Ectodermal cell (in vitro differentiated cells): Measurements from ENCODE around the gene TMEM182.

Experiments used
- H3K27ac ChIP-seq: 2 replicates; pipeline ENCODE4 v1.7.0; 2013; ENCODE audit warnings: mild to moderate bottlenecking, low read depth, low read length; ENCODE audit not compliant: insufficient read depth, poor library complexity, severe bottlenecking
- H3K27me3 ChIP-seq: 2 replicates; pipeline ENCODE4 v1.7.0; 2013; ENCODE audit warnings: mild to moderate bottlenecking, low read length; ENCODE audit not compliant: insufficient read depth, control insufficient read depth, poor library complexity, severe bottlenecking
- H3K36me3 ChIP-seq: one replicate; pipeline ENCODE4 v1.7.0; 2013; ENCODE audit warnings: low read length; ENCODE audit not compliant: control insufficient read depth, insufficient read depth
- H3K4me1 ChIP-seq: one replicate; pipeline ENCODE4 v1.7.0; 2013; ENCODE audit warnings: low read length; ENCODE audit not compliant: control insufficient read depth, insufficient read depth
- H3K4me3 ChIP-seq: 2 replicates; pipeline ENCODE4 v1.7.0; 2013; ENCODE audit warnings: low read depth, low read length, control low read depth; ENCODE audit not compliant: insufficient read depth
- H3K9me3 ChIP-seq: 2 replicates; pipeline ENCODE4 v1.7.0; 2013; ENCODE audit warnings: mild to moderate bottlenecking, low read length, moderate library complexity; ENCODE audit not compliant: control insufficient read depth
- WGBS, 2 experiments: methylation state at CpG; one replicate each; pipeline ENCODE4 v1.1.7; 2013; ENCODE audit warnings: missing lambda C conversion rate in 2 of 2; 5-methylcytosine and 5-hydroxymethylcytosine counted together

Gene TMEM182

GRCh38 chr2:102832789-102833188 is 71.0 kb downstream of the TMEM182 start:
- H3K27ac ChIP-seq = no peak overlapping the region
- H3K4me1 ChIP-seq = no peaks in the 10 kb centered on the region
- WGBS, 2 experiments = 93 to 97% methylated on average over 2 of the region's 2 CpGs
- no peak overlapping the region for H3K4me3 ChIP-seq
- no peaks in the 10 kb centered on the region for H3K27me3 ChIP-seq
- no peaks in the 10 kb centered on the region for H3K9me3 ChIP-seq
- H3K36me3 ChIP-seq = no peaks in the 10 kb centered on the region

- 94 to 96% methylated on average over 6 of the region's 6 CpGs for WGBS, 2 experiments
Observed at GRCh38 chr2:102834523-102835273, 72.9 kb downstream of the TMEM182 start.

GRCh38 chr2:102837626-102838198 is 75.9 kb downstream of the TMEM182 start:
- no peaks in the 10 kb centered on the region for H3K9me3 ChIP-seq
- 90 to 95% methylated on average over 8 of the region's 8 CpGs for WGBS, 2 experiments
- no peak overlapping the region for H3K4me3 ChIP-seq
- H3K27ac ChIP-seq = no peak overlapping the region
- no peaks in the 10 kb centered on the region for H3K36me3 ChIP-seq
- no peaks in the 10 kb centered on the region for H3K27me3 ChIP-seq
- no peaks in the 10 kb centered on the region for H3K4me1 ChIP-seq

More at GRCh38 chr2:102834523-102835273, 72.9 kb downstream of the TMEM182 start:
- Histone ChIP-seq H3K36me3 (no peaks in the 10 kb centered on the region), H3K27ac (no peak overlapping the region), H3K9me3 (no peaks in the 10 kb centered on the region), H3K27me3 (no peaks in the 10 kb centered on the region), H3K4me3 (no peak overlapping the region), H3K4me1 (no peaks in the 10 kb centered on the region)

DNA sequence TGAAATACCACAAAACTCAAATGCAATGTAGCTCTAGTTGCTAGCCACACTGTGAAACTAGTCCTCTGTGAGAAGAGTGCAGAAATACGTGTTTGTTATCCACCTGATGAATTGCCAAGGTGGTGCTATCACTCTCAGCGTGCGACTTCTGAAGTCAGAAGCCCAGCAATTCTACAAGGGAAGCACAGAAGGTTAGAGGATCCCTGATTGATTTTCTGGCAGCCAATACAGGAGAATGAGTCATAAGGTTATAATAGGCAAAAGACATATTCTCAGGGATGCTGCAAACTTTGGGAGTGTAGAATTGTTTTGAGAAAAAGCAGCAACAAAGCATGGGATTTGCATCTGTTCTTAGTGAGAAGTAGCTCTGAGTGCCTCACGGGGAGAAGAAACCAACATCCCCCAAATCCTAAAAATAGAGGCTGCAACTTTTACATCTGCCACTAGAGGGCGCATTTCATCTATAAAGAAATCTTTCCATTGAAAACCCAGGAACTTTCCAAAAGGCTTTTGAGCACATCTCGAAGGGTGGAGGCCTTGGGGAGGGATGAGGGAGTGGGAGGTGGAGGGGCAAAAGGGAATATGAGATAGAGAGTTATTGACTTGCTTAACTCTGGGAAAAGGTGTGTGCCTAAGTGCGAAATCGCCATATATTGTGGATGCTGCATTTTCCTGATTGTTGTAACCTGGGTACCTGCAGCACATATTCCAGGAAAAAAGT is 78.0 kb downstream of the TMEM182 start:
- H3K9me3 ChIP-seq = no peaks in the 10 kb centered on the region
- no peak overlapping the region for H3K27ac ChIP-seq
- H3K27me3 ChIP-seq = no peaks in the 10 kb centered on the region
- no peak overlapping the region for H3K4me3 ChIP-seq
- no peaks in the 10 kb centered on the region for H3K36me3 ChIP-seq
- 53% methylated on average over 8 of the region's 8 CpGs for WGBS, 2 experiments
- H3K4me1 ChIP-seq = no peaks in the 10 kb centered on the region

GRCh38 chr2:102841107-102841840 is 79.4 kb downstream of the TMEM182 start:
- Histone ChIP-seq H3K27me3 (no peaks in the 10 kb centered on the region), H3K9me3 (no peaks in the 10 kb centered on the region), H3K4me1 (no peaks in the 10 kb centered on the region), H3K36me3 (no peaks in the 10 kb centered on the region), H3K27ac (no peak overlapping the region), H3K4me3 (no peak overlapping the region)
- WGBS, 2 experiments = 59% methylated on average over 19 of the region's 19 CpGs

DNA sequence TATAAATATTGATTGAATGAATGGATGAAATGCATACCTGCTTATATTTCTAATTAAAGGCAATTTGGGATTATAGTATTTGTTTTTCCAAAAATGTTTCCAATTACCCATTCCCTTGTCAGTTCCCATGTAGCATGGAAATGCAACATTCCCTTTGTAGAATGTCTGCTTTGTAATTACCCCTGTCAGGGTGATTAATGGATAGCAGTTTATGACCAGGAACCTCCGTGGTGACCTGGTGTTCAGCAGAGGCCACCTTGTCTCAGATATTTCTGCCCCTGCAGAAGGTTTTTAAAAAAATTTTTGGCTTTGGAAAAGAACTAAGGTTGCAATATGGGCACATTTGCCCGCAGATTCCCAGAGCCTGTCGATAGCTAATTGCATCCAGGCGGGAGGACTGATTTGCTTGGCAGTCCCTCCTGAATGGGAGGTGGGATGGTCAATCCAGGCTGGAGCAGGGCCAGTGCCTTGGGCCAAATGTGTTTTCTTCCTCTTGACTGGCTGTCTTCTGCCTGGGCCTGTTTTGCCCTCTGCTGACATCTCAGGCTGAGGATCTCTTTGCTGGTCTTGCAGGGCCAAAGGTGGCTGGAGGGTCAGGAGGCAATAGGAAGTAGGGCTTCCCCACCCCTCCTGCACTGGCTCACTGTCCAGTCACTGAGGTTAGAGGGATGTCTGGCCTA is 82.1 kb downstream of the TMEM182 start:
- Histone ChIP-seq H3K4me3 (no peak overlapping the region), H3K36me3 (no peaks in the 10 kb centered on the region), H3K4me1 (peaks cover 4% of the 10 kb centered on the region), H3K27me3 (no peaks in the 10 kb centered on the region), H3K9me3 (no peaks in the 10 kb centered on the region), H3K27ac (no peak overlapping the region)
- WGBS, 2 experiments = 89 to 96% methylated on average over 4 of the region's 4 CpGs

GRCh38 chr2:102844911-102845310 is 83.1 kb downstream of the TMEM182 start:
- no peak overlapping the region for H3K4me3 ChIP-seq
- H3K4me1 ChIP-seq = peaks cover 6% of the 10 kb centered on the region
- H3K36me3 ChIP-seq = no peaks in the 10 kb centered on the region
- no peaks in the 10 kb centered on the region for H3K9me3 ChIP-seq
- no peak overlapping the region for H3K27ac ChIP-seq
- 89 to 95% methylated on average over 3 of the region's 3 CpGs for WGBS, 2 experiments
- H3K27me3 ChIP-seq = no peaks in the 10 kb centered on the region

DNA sequence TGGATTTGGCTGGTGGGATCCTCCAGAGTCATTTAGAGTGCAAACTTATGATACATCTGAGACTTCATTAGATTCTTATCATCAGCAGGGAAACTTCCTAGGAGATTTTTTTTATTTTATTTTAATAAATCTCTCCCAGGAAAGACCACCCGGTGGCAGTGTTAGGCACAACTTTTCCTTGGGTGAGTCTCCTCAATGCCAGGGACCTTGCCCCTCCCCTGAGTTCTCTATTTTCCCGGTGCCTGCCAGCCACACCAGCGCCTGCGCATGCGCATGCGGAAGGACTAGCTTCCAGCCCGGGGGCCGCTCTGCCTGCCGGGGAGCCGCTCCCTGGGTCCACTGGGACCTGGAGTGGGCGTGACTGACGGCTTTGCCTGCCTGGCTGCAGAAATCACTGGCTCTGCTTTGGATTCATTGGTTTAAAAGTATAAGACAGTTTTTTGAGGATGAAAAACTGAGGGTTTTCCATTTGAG is 86.6 kb downstream of the TMEM182 start:
- 4 to 7% methylated on average over 12 of the region's 12 CpGs for WGBS, 2 experiments
- Histone ChIP-seq H3K4me1 (peaks cover 6% of the 10 kb centered on the region), H3K9me3 (no peaks in the 10 kb centered on the region), H3K36me3 (no peaks in the 10 kb centered on the region), H3K27me3 (no peaks in the 10 kb centered on the region), H3K4me3 (peak overlapping the region; percentile 20), H3K27ac (no peak overlapping the region)

DNA sequence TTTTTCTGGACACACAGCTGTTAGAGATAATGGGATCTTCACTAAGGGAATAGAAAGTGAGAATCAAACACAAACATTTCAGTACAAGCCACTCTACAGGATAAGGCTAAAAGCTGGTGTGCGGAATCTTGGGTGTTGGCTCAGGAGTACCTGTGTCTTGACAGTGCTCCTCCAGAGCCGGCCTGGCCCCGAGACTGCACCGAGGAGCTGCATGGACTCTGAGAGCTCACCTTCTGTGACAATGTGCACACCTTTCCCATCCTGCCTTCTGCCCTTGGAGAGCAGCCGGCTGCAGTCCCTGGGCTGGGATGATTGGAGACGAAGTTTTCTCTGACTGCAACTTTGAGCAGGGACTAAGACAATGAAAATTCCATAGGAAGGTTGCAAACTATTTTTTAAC is 89.1 kb downstream of the TMEM182 start:
- H3K36me3 ChIP-seq = no peaks in the 10 kb centered on the region
- H3K27me3 ChIP-seq = no peaks in the 10 kb centered on the region
- WGBS, 2 experiments = 91 to 94% methylated on average over 6 of the region's 6 CpGs
- no peaks in the 10 kb centered on the region for H3K9me3 ChIP-seq
- no peak overlapping the region for H3K27ac ChIP-seq
- peaks cover 6% of the 10 kb centered on the region for H3K4me1 ChIP-seq
- no peak overlapping the region for H3K4me3 ChIP-seq
